WTC11 (cell line): ENCODE data around the gene ADAM8.

ENCODE experiments used
- ATF1 ChIP-seq: sonication (generic); formaldehyde crosslinking; IDR thresholded peaks from 2 replicates; pipeline ENCODE4 v1.8.1; 2023; ENCODE audit warnings: mild to moderate bottlenecking, moderate library complexity, missing genetic modification reagents
- CREM ChIP-seq: sonication (generic); formaldehyde crosslinking; IDR thresholded peaks from 2 replicates; pipeline ENCODE4 v1.8.1; 2022; ENCODE audit warnings: mild to moderate bottlenecking, missing genetic modification reagents, moderate library complexity
- ZNF121 ChIP-seq: sonication (generic); formaldehyde crosslinking; IDR thresholded peaks from 2 replicates; pipeline ENCODE4 v1.8.0; 2023; ENCODE audit warnings: missing genetic modification reagents
- ZNF232 ChIP-seq: sonication (generic); formaldehyde crosslinking; IDR thresholded peaks from 2 replicates; pipeline ENCODE4 v1.8.0; 2022; ENCODE audit warnings: mild to moderate bottlenecking, missing genetic modification reagents
- TF ChIP-seq, protein P1 (sequence below): fragments of 200-600 bp; IDR thresholded peaks from 2 replicates; pipeline ENCODE4 v1.8.0; 2022; ENCODE audit warnings: antibody characterized with exemption
- TF ChIP-seq, protein P2 (sequence below): sonication (generic); formaldehyde crosslinking; IDR thresholded peaks from 2 replicates; pipeline ENCODE4 v1.8.1; 2023; ENCODE audit warnings: mild to moderate bottlenecking, missing genetic modification reagents

DNA sequence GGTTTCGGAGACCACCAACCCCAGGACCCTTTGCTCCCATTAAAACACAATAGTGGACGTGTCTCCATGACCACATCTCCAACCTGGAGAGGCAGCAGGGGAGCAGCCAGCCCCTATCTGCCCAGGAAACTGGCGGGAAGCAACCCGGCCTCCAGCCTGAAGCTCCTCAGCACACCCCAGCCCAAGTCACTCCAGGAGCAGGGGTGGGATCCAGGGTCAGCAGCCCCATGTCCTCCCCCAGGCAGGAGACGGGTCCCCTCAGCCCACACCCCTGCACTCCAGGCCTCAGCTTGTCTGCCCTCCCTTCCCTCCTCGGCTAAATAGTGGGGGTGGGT, 601 bp downstream of the ADAM8 start:
- no peak for TF ChIP-seq ATF1 (CRISPR knock-in tag)
- TF ChIP-seq, protein P1, sequence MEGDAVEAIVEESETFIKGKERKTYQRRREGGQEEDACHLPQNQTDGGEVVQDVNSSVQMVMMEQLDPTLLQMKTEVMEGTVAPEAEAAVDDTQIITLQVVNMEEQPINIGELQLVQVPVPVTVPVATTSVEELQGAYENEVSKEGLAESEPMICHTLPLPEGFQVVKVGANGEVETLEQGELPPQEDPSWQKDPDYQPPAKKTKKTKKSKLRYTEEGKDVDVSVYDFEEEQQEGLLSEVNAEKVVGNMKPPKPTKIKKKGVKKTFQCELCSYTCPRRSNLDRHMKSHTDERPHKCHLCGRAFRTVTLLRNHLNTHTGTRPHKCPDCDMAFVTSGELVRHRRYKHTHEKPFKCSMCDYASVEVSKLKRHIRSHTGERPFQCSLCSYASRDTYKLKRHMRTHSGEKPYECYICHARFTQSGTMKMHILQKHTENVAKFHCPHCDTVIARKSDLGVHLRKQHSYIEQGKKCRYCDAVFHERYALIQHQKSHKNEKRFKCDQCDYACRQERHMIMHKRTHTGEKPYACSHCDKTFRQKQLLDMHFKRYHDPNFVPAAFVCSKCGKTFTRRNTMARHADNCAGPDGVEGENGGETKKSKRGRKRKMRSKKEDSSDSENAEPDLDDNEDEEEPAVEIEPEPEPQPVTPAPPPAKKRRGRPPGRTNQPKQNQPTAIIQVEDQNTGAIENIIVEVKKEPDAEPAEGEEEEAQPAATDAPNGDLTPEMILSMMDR: no peak
- no peak for TF ChIP-seq CREM (CRISPR knock-in tag)
- TF ChIP-seq ZNF121 (CRISPR knock-in tag): no peak
- TF ChIP-seq, protein P2, sequence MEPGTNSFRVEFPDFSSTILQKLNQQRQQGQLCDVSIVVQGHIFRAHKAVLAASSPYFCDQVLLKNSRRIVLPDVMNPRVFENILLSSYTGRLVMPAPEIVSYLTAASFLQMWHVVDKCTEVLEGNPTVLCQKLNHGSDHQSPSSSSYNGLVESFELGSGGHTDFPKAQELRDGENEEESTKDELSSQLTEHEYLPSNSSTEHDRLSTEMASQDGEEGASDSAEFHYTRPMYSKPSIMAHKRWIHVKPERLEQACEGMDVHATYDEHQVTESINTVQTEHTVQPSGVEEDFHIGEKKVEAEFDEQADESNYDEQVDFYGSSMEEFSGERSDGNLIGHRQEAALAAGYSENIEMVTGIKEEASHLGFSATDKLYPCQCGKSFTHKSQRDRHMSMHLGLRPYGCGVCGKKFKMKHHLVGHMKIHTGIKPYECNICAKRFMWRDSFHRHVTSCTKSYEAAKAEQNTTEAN: no peak
- TF ChIP-seq ZNF232 (CRISPR knock-in tag): no peak
